Fibroblast of mammary gland (primary cell): ENCODE data around the gene DALRD3.

Experiments used
- DNase-seq: peaks from one replicate; pipeline ENCODE4 v3.0.0-alpha.2; 2010; ENCODE audit warnings: low read depth
- H3K4me3 ChIP-seq: 2 replicates; pipeline ENCODE4 v1.5.1; 2011; ENCODE audit warnings: low read depth, mild to moderate bottlenecking, low read length, moderate library complexity; ENCODE audit not compliant: control insufficient read depth
- TF ChIP-seq, protein P1 (sequence below): conservative IDR thresholded peaks from 2 replicates; pipeline ENCODE4 v1.5.1; 2011; ENCODE audit warnings: low read depth, low read length, inconsistent platforms; ENCODE audit not compliant: control insufficient read depth, insufficient read depth

DALRD3 gene

DNA sequence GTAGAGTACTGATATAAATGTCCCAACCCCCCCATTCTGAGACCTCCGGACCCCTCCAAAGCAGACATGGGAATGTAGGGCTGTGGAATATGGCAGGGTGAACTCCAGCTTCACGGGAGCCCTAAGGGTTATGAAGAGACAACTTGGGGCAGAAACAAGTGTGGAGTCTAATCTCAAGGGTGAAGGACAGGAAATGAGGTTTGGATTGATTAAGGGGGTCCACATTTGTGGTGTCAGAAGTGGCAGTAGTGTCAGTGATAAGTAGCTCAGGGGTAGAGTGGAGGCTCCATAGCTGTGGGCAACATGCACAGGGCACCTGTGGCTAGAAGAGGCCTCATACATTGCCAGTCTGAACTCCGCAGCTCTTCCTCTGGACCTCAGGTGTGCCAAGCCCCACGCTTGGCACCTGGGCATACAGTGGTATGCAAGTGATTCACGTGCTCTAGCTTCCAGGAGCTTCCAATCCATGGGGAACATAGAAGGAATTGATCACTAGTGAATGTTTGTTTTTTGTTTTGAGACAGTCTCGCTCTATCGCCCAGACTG, 32.5 kb downstream of the DALRD3 start:
- DNase-seq, result no peak
- TF ChIP-seq, protein P1, sequence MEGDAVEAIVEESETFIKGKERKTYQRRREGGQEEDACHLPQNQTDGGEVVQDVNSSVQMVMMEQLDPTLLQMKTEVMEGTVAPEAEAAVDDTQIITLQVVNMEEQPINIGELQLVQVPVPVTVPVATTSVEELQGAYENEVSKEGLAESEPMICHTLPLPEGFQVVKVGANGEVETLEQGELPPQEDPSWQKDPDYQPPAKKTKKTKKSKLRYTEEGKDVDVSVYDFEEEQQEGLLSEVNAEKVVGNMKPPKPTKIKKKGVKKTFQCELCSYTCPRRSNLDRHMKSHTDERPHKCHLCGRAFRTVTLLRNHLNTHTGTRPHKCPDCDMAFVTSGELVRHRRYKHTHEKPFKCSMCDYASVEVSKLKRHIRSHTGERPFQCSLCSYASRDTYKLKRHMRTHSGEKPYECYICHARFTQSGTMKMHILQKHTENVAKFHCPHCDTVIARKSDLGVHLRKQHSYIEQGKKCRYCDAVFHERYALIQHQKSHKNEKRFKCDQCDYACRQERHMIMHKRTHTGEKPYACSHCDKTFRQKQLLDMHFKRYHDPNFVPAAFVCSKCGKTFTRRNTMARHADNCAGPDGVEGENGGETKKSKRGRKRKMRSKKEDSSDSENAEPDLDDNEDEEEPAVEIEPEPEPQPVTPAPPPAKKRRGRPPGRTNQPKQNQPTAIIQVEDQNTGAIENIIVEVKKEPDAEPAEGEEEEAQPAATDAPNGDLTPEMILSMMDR, result no peak
- no peak overlapping the region for H3K4me3 ChIP-seq

- DNase-seq, result no peak
- no peak overlapping the region for H3K4me3 ChIP-seq
- TF ChIP-seq, protein P1, result no peak
Measured at GRCh38 chr3:48984663-48985062, 33.7 kb downstream of the DALRD3 start.

GRCh38 chr3:48983096-48983495, 35.3 kb downstream of the DALRD3 start:
- DNase-seq, result no peak
- TF ChIP-seq, protein P1, result no peak
- no peak overlapping the region for H3K4me3 ChIP-seq

- TF ChIP-seq, protein P1, result no peak
- no peak overlapping the region for H3K4me3 ChIP-seq
- DNase-seq, result no peak
Measured at GRCh38 chr3:48982686-48983085, 35.7 kb downstream of the DALRD3 start.

GRCh38 chr3:48982016-48982415, 36.4 kb downstream of the DALRD3 start:
- TF ChIP-seq, protein P1, result no peak
- no peak overlapping the region for H3K4me3 ChIP-seq
- no peak for DNase-seq

DNA sequence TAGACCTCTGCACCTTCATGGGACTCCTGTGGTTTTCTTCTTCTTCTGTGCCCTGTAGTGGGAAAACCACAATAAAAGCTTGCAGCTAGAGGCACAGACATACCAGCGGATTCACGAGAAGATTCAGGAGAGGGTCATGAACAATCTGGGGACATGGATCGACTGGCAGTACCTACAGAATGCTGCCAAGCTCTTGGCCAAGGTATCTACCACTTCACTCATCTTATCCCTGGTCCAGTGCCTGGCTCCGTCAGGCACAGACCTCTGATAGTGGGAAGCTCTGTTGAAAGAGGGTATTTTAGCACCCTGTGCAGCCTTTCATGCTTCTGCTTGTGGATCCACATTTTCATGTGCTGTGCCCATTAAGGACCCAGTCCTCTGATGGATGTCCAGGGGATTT, 38.1 kb downstream of the DALRD3 start:
- no peak for DNase-seq
- TF ChIP-seq, protein P1, result no peak
- H3K4me3 ChIP-seq, result no peak overlapping the region

DNA sequence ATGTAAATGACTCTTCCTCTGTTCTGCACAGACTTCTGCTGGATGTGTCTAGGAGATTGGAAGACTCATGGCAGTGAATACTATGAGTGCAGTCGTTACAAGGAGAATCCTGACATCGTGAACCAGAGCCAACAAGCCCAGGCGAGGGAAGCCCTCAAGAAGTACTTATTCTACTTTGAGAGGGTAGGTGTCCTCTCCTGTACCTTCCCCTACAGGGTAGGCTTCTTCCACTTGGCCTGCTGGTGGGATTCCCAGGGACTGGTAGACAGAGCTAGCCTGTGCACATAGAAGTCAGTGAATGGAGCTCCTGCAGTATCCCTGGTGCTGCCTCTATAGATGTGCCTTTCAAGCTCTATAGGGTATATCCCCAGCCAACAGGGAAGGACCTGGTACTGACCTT, 38.9 kb downstream of the DALRD3 start:
- H3K4me3 ChIP-seq, result no peak overlapping the region
- TF ChIP-seq, protein P1, result no peak
- no peak for DNase-seq
